Right renal pelvis (tissue), 4 donors: Measurements from ENCODE around the gene KCNH6. TPM values are rescaled to one million over a fixed set of nuclear protein-coding genes. Genes with fewer than 3 reads are reported as not detected.

Source experiments
- DNase-seq, 4 donors: peaks; one replicate each; pipeline ENCODE4 v3.0.0-alpha.2; 2013; ENCODE audit warnings: low read depth in 4 of 4, low spot score in 3 of 4, missing footprints in 1 of 4
- polyA plus RNA-seq, 4 donors: library from polyadenylated mRNA; unstranded; fragments of 120-200 nt; gene quantifications; one replicate each; pipeline ENCODE4 v1.2.1, GENCODE V29; 2013; ENCODE audit not compliant: insufficient read length in 4 of 4

The KCNH6 gene
- polyA plus RNA-seq, 4 donors: 1.4 to 2.2 (median 2.0) TPM

DNA sequence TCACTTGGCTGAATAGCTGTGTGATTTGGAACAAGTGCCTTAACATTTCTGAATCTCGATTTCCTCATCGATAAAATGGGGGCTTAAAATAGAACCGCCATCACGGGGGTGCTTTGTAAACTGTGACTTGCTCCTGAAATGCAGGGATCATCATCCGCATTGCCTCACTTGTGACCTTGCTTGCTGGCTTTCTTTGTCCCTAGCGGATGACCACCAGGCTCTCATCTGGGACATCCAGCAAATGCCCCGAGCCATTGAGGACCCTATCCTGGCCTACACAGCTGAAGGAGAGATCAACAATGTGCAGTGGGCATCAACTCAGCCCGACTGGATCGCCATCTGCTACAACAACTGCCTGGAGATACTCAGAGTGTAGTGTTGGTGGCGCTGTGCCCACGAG is 65.6 kb downstream of the KCNH6 start:
- no peak for DNase-seq

- no peak for DNase-seq
These were observed 66.5 kb downstream of the KCNH6 start for GRCh38 chr17:63589646-63590045.

- DNase-seq: no peak
These were observed 69.6 kb downstream of the KCNH6 start for GRCh38 chr17:63592797-63593196.

DNA sequence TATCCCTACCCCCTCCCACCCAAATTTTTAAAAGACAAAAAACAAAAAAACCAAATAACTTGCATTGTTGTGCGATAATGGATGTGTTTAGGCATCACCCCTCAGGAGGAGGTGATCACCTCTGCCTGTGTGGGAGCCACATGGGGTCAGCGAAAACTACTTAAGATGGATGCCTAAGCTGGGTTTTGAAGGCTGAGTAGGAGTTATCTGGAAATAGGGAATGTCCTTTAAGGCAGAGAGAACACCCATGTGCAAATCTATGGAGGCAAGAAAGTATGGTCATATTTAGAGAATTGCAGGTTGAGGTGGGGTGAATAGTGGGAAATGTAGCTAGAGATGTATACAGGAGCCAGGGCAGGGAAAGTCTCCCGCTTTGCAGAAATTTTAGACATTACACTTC is 72.0 kb downstream of the KCNH6 start:
- no peak for DNase-seq

Other genes with a start within 250 kb of the KCNH6 start
- 10 to 100 TPM; 25.7 to 33.8 (median 29.9) TPM for gene CYB561, start 77.1 kb upstream of the KCNH6 start, polyA plus RNA-seq
- 10 to 100 TPM; 13.2 to 16.3 (median 13.9) TPM for gene ACE, start 46.3 kb upstream of the KCNH6 start, polyA plus RNA-seq
- gene DCAF7, start 27.1 kb downstream of the KCNH6 start, polyA plus RNA-seq: 100 to 1,000 TPM; 115 to 123 (median 120) TPM
- 10 to 100 TPM; 25.1 to 31.0 (median 29.6) TPM for gene TACO1, start 77.5 kb downstream of the KCNH6 start, polyA plus RNA-seq
- 10 to 100 TPM; 29.1 to 32.9 (median 29.7) TPM for gene MAP3K3, start 99.1 kb downstream of the KCNH6 start, polyA plus RNA-seq
- gene LIMD2, start 176.8 kb downstream of the KCNH6 start, polyA plus RNA-seq: 10 to 100 TPM; 22.5 to 34.8 (median 25.4) TPM
- 10 to 100 TPM; 39.5 to 51.2 (median 41.8) TPM for gene STRADA, start 218.4 kb downstream of the KCNH6 start, polyA plus RNA-seq